ENCODE data around the gene ADIRF. TPM values are rescaled to one million over a fixed set of nuclear protein-coding genes. Genes with fewer than 3 reads are reported as not detected.

ADIRF gene
- total and polyA plus RNA-seq, 9 of the 15 experiments (the other 6 are each of a cell fraction or from before 2014, with no cell fraction given) = 0.08 TPM; not detected in 8

- TF ChIP-seq ZBTB9 (CRISPR knock-in tag; IDR thresholded peaks at IDR 0.05) (no peak), NR2C2 (CRISPR knock-in tag; IDR thresholded peaks at IDR 0.05) (no peak), NR2C2 (tag; IDR thresholded peaks at IDR 0.05) (peak; percentile 69), MXI1 (IDR thresholded peaks at IDR 0.05; ENCODE audit: low read depth, low read length) (no peak), HNRNPL (IDR thresholded peaks at IDR 0.05; ENCODE audit: low read depth, low read length) (no peak), POLR2G (IDR thresholded peaks at IDR 0.05; ENCODE audit: low read depth, low read length) (peak; percentile 38; the same call in 1 of the 2 replicates), UBTF (IDR thresholded peaks at IDR 0.05; ENCODE audit: borderline replicate concordance in 1 of 2, low read depth in 2 of 2, low read length in 2 of 2) (peak in 1 of 2 experiments; percentile 31; a peak in 1 of 4 replicates), THRAP3 (IDR thresholded peaks at IDR 0.05; ENCODE audit: borderline replicate concordance) (no peak), MLX (CRISPR knock-in tag; conservative IDR thresholded peaks at IDR 0.05) (no peak), SP2 (IDR thresholded peaks at IDR 0.05; ENCODE audit: extremely low read depth, low read depth, low read length, poor library complexity, severe bottlenecking) (no peak), MTA1 (IDR thresholded peaks at IDR 0.05; ENCODE audit: borderline replicate concordance) (no peak), ZMIZ1 (IDR thresholded peaks at IDR 0.05; ENCODE audit: low read depth in 2 of 2, low read length in 2 of 2) (no peak), ATF2 (CRISPR knock-in tag; IDR thresholded peaks at IDR 0.05) (no peak)
Observed at GRCh38 chr10:86958901-86959736, 9.2 kb upstream of the ADIRF start (continued).

Data from K562 (cell line).